H9 (cell line): ENCODE measurements around the gene FHL1. TPM values are rescaled to one million over a fixed set of nuclear protein-coding genes. Genes with fewer than 3 reads are reported as not detected.

Experiments used
- DNase-seq: peaks from one replicate; pipeline ENCODE4 v3.0.0-alpha.2; 2017
- H2AFZ ChIP-seq: one replicate; pipeline ENCODE4 v1.6.1; 2013; ENCODE audit warnings: mild to moderate bottlenecking, low read length, control low read depth, moderate library complexity
- H2AK5ac ChIP-seq: 2 replicates; pipeline ENCODE4 v1.6.1; 2013; ENCODE audit warnings: low read length, control low read depth, mixed read lengths; ENCODE audit not compliant: insufficient read length
- H2BK120ac ChIP-seq: one replicate; pipeline ENCODE4 v1.6.1; 2013; ENCODE audit warnings: low read depth, mild to moderate bottlenecking, low read length, control low read depth, inconsistent platforms; ENCODE audit not compliant: poor library complexity, severe bottlenecking
- H2BK12ac ChIP-seq: 2 replicates; pipeline ENCODE4 v1.6.1; 2013; ENCODE audit warnings: low read length, control low read depth, mixed read lengths, low read depth; ENCODE audit not compliant: insufficient read length
- H2BK15ac ChIP-seq: 2 replicates; pipeline ENCODE4 v1.6.1; 2013; ENCODE audit warnings: low read depth, low read length, control low read depth
- H2BK20ac ChIP-seq: one replicate; pipeline ENCODE4 v1.6.1; 2013; ENCODE audit warnings: low read depth, mild to moderate bottlenecking, low read length, control low read depth, inconsistent platforms; ENCODE audit not compliant: poor library complexity, severe bottlenecking
- H2BK5ac ChIP-seq: 2 replicates; pipeline ENCODE4 v1.6.1; 2013; ENCODE audit warnings: low read length, control low read depth, mixed read lengths; ENCODE audit not compliant: insufficient read length
- H3K14ac ChIP-seq: 2 replicates; pipeline ENCODE4 v1.6.1; 2013; ENCODE audit warnings: low read length, control low read depth; ENCODE audit not compliant: insufficient read depth
- H3K18ac ChIP-seq: 2 replicates; pipeline ENCODE4 v1.6.1; 2013; ENCODE audit warnings: low read depth, mild to moderate bottlenecking, mixed read lengths, low read length, control low read depth; ENCODE audit not compliant: insufficient read length
- H3K23ac ChIP-seq: 2 replicates; pipeline ENCODE4 v1.6.1; 2013; ENCODE audit warnings: low read length, control low read depth, mixed read lengths, low read depth; ENCODE audit not compliant: insufficient read length
- H3K23me2 ChIP-seq: 2 replicates; pipeline ENCODE4 v1.6.1; 2013; ENCODE audit warnings: low read depth, mild to moderate bottlenecking, mixed read lengths, low read length, control low read depth; ENCODE audit not compliant: insufficient read length, poor library complexity, severe bottlenecking
- H3K27ac ChIP-seq: 2 replicates; pipeline ENCODE4 v1.5.1; 2013; ENCODE audit warnings: low read length, control low read depth, mixed read lengths, low read depth; ENCODE audit not compliant: insufficient read length
- H3K27me3 ChIP-seq: 2 replicates; pipeline ENCODE4 v1.6.1; 2013; ENCODE audit warnings: low read length, control low read depth, inconsistent platforms; ENCODE audit not compliant: insufficient read depth
- H3K4ac ChIP-seq: 2 replicates; pipeline ENCODE4 v1.6.1; 2013; ENCODE audit warnings: low read depth, mild to moderate bottlenecking, control low read depth, inconsistent platforms, low read length, moderate library complexity
- H3K4me1 ChIP-seq: 2 replicates; pipeline ENCODE4 v1.6.1; 2013; ENCODE audit warnings: low read length, control low read depth, inconsistent platforms; ENCODE audit not compliant: insufficient read depth
- H3K4me2 ChIP-seq: 2 replicates; pipeline ENCODE4 v1.6.1; 2013; ENCODE audit warnings: low read length, control low read depth, mixed read lengths; ENCODE audit not compliant: insufficient read length, insufficient read depth
- H3K56ac ChIP-seq: 2 replicates; pipeline ENCODE4 v1.6.1; 2013; ENCODE audit warnings: low read depth, mild to moderate bottlenecking, mixed read lengths, low read length, control low read depth; ENCODE audit not compliant: insufficient read length
- H3K79me1 ChIP-seq: 2 replicates; pipeline ENCODE4 v1.6.1; 2013; ENCODE audit warnings: low read depth, mild to moderate bottlenecking, moderate library complexity, low read length, control low read depth, inconsistent platforms; ENCODE audit not compliant: insufficient read depth, poor library complexity, severe bottlenecking
- H3K79me2 ChIP-seq: 2 replicates; pipeline ENCODE4 v1.6.1; 2013; ENCODE audit warnings: low read length, control low read depth, inconsistent platforms; ENCODE audit not compliant: insufficient read depth
- H3K9ac ChIP-seq: 2 replicates; pipeline ENCODE4 v1.6.1; 2013; ENCODE audit warnings: low read length, control low read depth, mixed read lengths; ENCODE audit not compliant: insufficient read length; ENCODE audit errors: extremely low read depth
- H3K9me3 ChIP-seq: one replicate; pipeline ENCODE4 v1.6.1; 2013; ENCODE audit warnings: low read depth, low read length, inconsistent platforms; ENCODE audit not compliant: control insufficient read depth
- H3T11ph ChIP-seq: one replicate; pipeline ENCODE4 v1.6.1; 2013; ENCODE audit warnings: mild to moderate bottlenecking, low read length, control low read depth, inconsistent platforms
- H4K20me1 ChIP-seq: one replicate; pipeline ENCODE4 v1.6.1; 2013; ENCODE audit not compliant: control insufficient read depth, insufficient read length, insufficient read depth
- H4K5ac ChIP-seq: 2 replicates; pipeline ENCODE4 v1.6.1; 2013; ENCODE audit warnings: low read depth, mild to moderate bottlenecking, mixed read lengths, low read length, control low read depth; ENCODE audit not compliant: insufficient read length
- H4K8ac ChIP-seq: replicated peaks from 2 replicates; pipeline ENCODE4 v1.6.1; 2013; ENCODE audit warnings: low read length, control low read depth, mixed read lengths, low read depth; ENCODE audit not compliant: insufficient read length
- H4K91ac ChIP-seq: 2 replicates; pipeline ENCODE4 v1.6.1; 2013; ENCODE audit warnings: low read depth, mild to moderate bottlenecking, moderate library complexity, mixed read lengths, low read length, control low read depth; ENCODE audit not compliant: insufficient read length
- H3K27ac Mint-ChIP-seq, 3 experiments: 2 replicates in 2 of 3; 3 replicates in 1 of 3; pipeline ENCODE4 v1.8.0; 2020 to 2021; ENCODE audit warnings: mixed read lengths in 3 of 3, mild to moderate bottlenecking in 1 of 3, moderate library complexity in 1 of 3
- H3K27me3 Mint-ChIP-seq: 2 replicates; pipeline ENCODE4 v1.8.0; 2021; ENCODE audit warnings: low read depth, mild to moderate bottlenecking, moderate library complexity, mixed read lengths
- H3K36me3 Mint-ChIP-seq, 3 experiments: 2 replicates in 2 of 3; 3 replicates in 1 of 3; pipeline ENCODE4 v1.8.0; 2020 to 2021; ENCODE audit warnings: low read depth in 3 of 3, mixed read lengths in 3 of 3; ENCODE audit not compliant: insufficient read depth in 1 of 3
- H3K4me1 Mint-ChIP-seq, 2 experiments: 2 replicates each; pipeline ENCODE4 v1.8.0; 2020; ENCODE audit warnings: mixed read lengths in 2 of 2
- H3K4me3 Mint-ChIP-seq, 2 experiments: 2 replicates in 1 of 2; 3 replicates in 1 of 2; pipeline ENCODE4 v1.8.0; 2020 to 2021; ENCODE audit warnings: mild to moderate bottlenecking in 2 of 2, mixed read lengths in 2 of 2, moderate library complexity in 1 of 2
- H3K9me3 Mint-ChIP-seq, 2 experiments: 2 replicates in 1 of 2; 3 replicates in 1 of 2; pipeline ENCODE4 v1.8.0; 2020; ENCODE audit warnings: mild to moderate bottlenecking in 2 of 2, mixed read lengths in 2 of 2, moderate library complexity in 1 of 2
- WGBS: extraction: QIAGEN DNeasy Blood & Tissue Kit; methylation state at CpG from one replicate; pipeline ENCODE4 v1.1.7; 2013; ENCODE audit warnings: missing lambda C conversion rate, low lambda C conversion rate, mixed read lengths; ENCODE audit not compliant: insufficient read length; ENCODE audit errors: extremely low coverage; 5-methylcytosine and 5-hydroxymethylcytosine counted together
- total RNA-seq: library from RNA; stranded (reverse); gene quantifications from 2 replicates; pipeline ENCODE4 v1.2.1, GENCODE V29; 2021
- TF ChIP-seq, protein P1 (sequence below): fragments of 200-600 bp; sonication (generic); conservative IDR thresholded peaks from 3 replicates; pipeline ENCODE4 v1.8.0; 2021; ENCODE audit warnings: antibody characterized with exemption, mild to moderate bottlenecking

Gene FHL1
- total RNA-seq, 1 experiment from 2014 or later: 20.0 TPM

DNA sequence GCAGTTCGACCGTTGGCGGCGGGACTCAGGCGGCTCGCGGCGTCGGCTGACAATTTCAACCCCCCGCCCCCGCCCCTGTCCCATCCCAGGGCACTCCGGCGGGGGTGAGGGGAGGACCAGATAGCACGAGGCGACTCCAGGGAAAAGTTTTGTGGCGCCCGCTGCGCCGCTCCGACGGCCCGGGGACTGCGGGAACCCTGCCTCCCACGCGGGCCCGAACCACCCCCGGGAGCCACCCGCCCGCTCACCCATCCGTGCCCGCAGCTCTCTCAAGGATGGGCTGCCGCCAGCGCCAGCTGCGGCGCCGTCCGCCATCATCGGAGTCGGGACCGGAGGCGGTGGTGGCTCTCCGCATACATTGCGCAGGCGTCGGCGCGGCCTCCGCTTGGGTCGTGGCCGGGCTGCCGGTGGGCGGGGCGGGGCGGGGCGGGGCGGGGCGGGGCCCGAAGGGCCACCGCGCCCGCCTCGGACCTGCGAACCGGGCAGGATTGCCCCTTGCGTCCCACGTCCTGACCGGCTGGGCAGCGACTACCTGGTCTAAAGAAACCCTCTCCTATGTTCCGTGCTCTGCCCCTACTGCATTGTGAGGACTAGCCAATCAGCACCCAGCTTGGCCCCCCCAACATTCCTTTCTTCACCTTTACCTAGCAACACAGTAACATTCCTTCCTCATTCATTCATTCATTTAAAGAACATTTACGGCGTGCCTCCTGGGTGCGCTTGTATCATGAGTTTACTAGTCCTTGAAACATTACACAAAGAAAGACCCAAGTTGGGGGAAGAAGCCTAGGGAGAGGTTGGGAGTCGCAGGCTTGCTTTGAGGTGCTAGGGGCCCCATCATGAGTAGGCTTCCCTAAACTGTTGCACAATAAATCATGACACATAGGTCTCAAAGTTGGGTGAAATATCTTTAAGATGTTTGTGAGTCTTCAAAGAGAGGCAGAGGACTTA is 104.0 kb downstream of the FHL1 start, which contains the start of gene MAP7D3:
MAP7D3 (minus strand) TSS at position 360 of the 951 bp plus-strand sequence; CDS start at position 318, 42 bp downstream.
- Histone ChIP-seq H4K91ac (no peak within 1 kb of the TSS), H4K5ac (no peak within 1 kb of the TSS), H2AK5ac (no peak within 1 kb of the TSS), H3K23me2 (peaks cover 3% of the 10 kb centered on the region), H4K8ac (no peak within 1 kb of the TSS), H3K14ac (peak within 1 kb of the TSS; percentile 90; the same call in 1 of the 2 replicates), H3K56ac (no peak within 1 kb of the TSS), H3K4ac (no peak within 1 kb of the TSS), H3K4me2 (peak within 1 kb of the TSS; percentile 59), H2AFZ (no peak within 1 kb of the TSS), H3K27me3 (no peaks in the 10 kb centered on the region), H3K79me1 (no peaks in the 10 kb centered on the region), H3K27ac (no peak within 1 kb of the TSS), H3K18ac (peak within 1 kb of the TSS; percentile 84), H2BK20ac (no peak within 1 kb of the TSS), H4K20me1 (no peaks in the 10 kb centered on the region), H2BK5ac (no peak within 1 kb of the TSS), H3K79me2 (no peaks in the 10 kb centered on the region), H2BK12ac (no peak within 1 kb of the TSS), H3K23ac (no peak within 1 kb of the TSS), H3K4me1 (no peaks in the 10 kb centered on the region), H2BK120ac (no peak within 1 kb of the TSS), H3K9me3 (peaks cover 5% of the 10 kb centered on the region), H2BK15ac (no peak within 1 kb of the TSS), H3K9ac (peak within 1 kb of the TSS; percentile 68), H3T11ph (no peak within 1 kb of the TSS)
- peak; percentile 84 for DNase-seq
- Mint-ChIP-seq H3K27me3 (no peaks in the 10 kb centered on the region; the same call in 1 of the 2 replicates), H3K36me3 (no peaks in the 10 kb centered on the region; a peak in 2 of 7 replicates), H3K9me3 (peaks cover 38 to 45% of the 10 kb centered on the region in 2 experiments), H3K4me1 (peaks cover 9 to 16% of the 10 kb centered on the region in 2 experiments), H3K27ac (peak within 1 kb of the TSS in 1 of 3 experiments; percentile 49; a peak in 3 of 7 replicates), H3K4me3 (peak within 1 kb of the TSS; percentile 70 to 84)
- no CpG with 5 or more reads among the region's 73 CpGs for WGBS
- TF ChIP-seq, protein P1, sequence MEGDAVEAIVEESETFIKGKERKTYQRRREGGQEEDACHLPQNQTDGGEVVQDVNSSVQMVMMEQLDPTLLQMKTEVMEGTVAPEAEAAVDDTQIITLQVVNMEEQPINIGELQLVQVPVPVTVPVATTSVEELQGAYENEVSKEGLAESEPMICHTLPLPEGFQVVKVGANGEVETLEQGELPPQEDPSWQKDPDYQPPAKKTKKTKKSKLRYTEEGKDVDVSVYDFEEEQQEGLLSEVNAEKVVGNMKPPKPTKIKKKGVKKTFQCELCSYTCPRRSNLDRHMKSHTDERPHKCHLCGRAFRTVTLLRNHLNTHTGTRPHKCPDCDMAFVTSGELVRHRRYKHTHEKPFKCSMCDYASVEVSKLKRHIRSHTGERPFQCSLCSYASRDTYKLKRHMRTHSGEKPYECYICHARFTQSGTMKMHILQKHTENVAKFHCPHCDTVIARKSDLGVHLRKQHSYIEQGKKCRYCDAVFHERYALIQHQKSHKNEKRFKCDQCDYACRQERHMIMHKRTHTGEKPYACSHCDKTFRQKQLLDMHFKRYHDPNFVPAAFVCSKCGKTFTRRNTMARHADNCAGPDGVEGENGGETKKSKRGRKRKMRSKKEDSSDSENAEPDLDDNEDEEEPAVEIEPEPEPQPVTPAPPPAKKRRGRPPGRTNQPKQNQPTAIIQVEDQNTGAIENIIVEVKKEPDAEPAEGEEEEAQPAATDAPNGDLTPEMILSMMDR: no peak
